Upper lobe of left lung (tissue), 4 donors: ENCODE results near the gene SIRT3.

ENCODE experiments used
- EP300 ChIP-seq, 4 donors: sonication (generic); formaldehyde crosslinking; IDR thresholded peaks; one replicate each; pipeline ENCODE4 v1.5.1; 2017; ENCODE audit warnings: antibody characterized with exemption in 4 of 4, control low read depth in 2 of 4
- POLR2A ChIP-seq, 4 donors: fragments of 450-650 bp; IDR thresholded peaks; one replicate each; pipeline ENCODE4 v1.5.1; 2016 to 2017; ENCODE audit warnings: antibody characterized with exemption in 4 of 4, mild to moderate bottlenecking in 2 of 4
- TF ChIP-seq, protein P1 (sequence below), 6 experiments: fragments of 450-650 bp in 4 of 6; fragments of 200-600 bp in 2 of 6; sonication (generic) in 2 of 6; IDR thresholded peaks; one replicate each; pipeline ENCODE4 v1.5.1; 2016 to 2019; ENCODE audit warnings: antibody characterized with exemption in 6 of 6

DNA sequence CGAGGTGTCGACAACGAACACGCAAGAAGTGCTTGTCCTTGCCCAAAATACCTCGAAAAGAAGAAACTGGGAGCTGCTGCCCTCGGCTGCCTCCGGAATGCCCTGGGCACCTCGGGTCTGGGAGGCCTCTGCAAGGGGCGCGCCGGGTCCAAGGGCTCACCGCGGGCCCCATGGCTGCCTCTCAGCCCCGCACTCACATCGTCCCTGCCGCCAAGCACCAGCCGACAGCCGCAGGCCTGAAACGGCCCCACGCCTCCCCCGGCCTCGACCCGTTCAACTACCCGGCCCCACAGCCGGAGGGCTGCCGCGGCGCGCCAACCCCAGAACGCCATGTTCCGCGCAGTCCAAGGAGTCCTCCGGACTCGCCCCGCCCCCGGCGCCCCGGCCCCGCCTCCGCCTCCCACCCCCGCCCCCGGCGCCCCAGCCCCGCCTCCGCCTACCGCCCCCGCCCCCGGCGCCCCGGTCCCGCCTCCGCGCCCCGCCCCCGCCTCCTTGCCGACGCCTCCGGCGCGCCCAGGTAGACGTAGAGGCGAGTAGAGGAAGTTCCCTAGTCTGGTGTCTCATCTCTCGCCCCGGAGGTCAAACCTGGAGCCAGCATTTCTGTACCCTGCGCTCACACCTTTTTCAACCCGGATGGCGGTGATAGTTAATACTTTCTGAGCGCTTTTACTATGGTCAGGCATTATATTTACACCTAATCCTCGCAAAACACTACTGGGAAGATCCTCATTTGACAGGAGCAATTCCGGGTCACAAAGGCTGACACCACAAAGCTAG lies at the start of gene SIRT3:
- TF ChIP-seq EP300 (IDR thresholded peaks at IDR 0.05) (no peak), POLR2A (IDR thresholded peaks at IDR 0.05) (peak in 3 of 4 donors; percentile 23 to 69 (median 58))
- TF ChIP-seq, protein P1, sequence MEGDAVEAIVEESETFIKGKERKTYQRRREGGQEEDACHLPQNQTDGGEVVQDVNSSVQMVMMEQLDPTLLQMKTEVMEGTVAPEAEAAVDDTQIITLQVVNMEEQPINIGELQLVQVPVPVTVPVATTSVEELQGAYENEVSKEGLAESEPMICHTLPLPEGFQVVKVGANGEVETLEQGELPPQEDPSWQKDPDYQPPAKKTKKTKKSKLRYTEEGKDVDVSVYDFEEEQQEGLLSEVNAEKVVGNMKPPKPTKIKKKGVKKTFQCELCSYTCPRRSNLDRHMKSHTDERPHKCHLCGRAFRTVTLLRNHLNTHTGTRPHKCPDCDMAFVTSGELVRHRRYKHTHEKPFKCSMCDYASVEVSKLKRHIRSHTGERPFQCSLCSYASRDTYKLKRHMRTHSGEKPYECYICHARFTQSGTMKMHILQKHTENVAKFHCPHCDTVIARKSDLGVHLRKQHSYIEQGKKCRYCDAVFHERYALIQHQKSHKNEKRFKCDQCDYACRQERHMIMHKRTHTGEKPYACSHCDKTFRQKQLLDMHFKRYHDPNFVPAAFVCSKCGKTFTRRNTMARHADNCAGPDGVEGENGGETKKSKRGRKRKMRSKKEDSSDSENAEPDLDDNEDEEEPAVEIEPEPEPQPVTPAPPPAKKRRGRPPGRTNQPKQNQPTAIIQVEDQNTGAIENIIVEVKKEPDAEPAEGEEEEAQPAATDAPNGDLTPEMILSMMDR (IDR thresholded peaks at IDR 0.05) = peak in 5 of 6 experiments; percentile 19 to 52 (median 27)
